Fibroblast of skin of left biceps (primary cell): ENCODE measurements around the gene ZDHHC14.
"Not testable (repeated sequence)": the region's sequence is repeated elsewhere in the genome, so short reads cannot be mapped to it uniquely, and the experiment has no call there.

ENCODE experiments used
- DNase-seq, 2 experiments: peaks; one replicate each; pipeline ENCODE4 v3.0.0-alpha.2; 2013; ENCODE audit warnings: low read depth in 2 of 2

The ZDHHC14 gene

GRCh38 chr6:157569543-157569942 is 188.6 kb downstream of the ZDHHC14 start:
- no peak for DNase-seq

GRCh38 chr6:157570104-157570503 is 189.1 kb downstream of the ZDHHC14 start:
- DNase-seq, result no peak

GRCh38 chr6:157570752-157571151 is 189.8 kb downstream of the ZDHHC14 start:
- no peak for DNase-seq

- no peak for DNase-seq
These were observed 190.3 kb downstream of the ZDHHC14 start for GRCh38 chr6:157571269-157571668.

- DNase-seq, result no peak
These were observed 191.0 kb downstream of the ZDHHC14 start for GRCh38 chr6:157571950-157572349.

GRCh38 chr6:157574851-157575424 is 193.9 kb downstream of the ZDHHC14 start:
- DNase-seq, result no peak

- DNase-seq, result no peak
These were observed 194.6 kb downstream of the ZDHHC14 start for GRCh38 chr6:157575436-157576145.

GRCh38 chr6:157576991-157577390 is 196.0 kb downstream of the ZDHHC14 start:
- not testable (repeated sequence) for DNase-seq

GRCh38 chr6:157578527-157578926 is 197.5 kb downstream of the ZDHHC14 start:
- not testable (repeated sequence) for DNase-seq

- DNase-seq, result no peak
These were observed 198.6 kb downstream of the ZDHHC14 start for GRCh38 chr6:157579467-157580031.

- DNase-seq, result no peak
These were observed 203.0 kb downstream of the ZDHHC14 start for GRCh38 chr6:157584036-157584435.

- no peak for DNase-seq
These were observed 204.5 kb downstream of the ZDHHC14 start for GRCh38 chr6:157585274-157586087.

GRCh38 chr6:157586088-157586414 is 205.1 kb downstream of the ZDHHC14 start:
- DNase-seq, result no peak

- DNase-seq, result no peak
These were observed 205.6 kb downstream of the ZDHHC14 start for GRCh38 chr6:157586476-157587126.

GRCh38 chr6:157587127-157587926 is 206.3 kb downstream of the ZDHHC14 start:
- no peak for DNase-seq

- not testable (repeated sequence) for DNase-seq
These were observed 209.7 kb downstream of the ZDHHC14 start for GRCh38 chr6:157590654-157591053.

GRCh38 chr6:157592541-157592940 is 211.6 kb downstream of the ZDHHC14 start:
- no peak for DNase-seq

GRCh38 chr6:157592980-157593379 is 212.0 kb downstream of the ZDHHC14 start:
- no peak for DNase-seq

- DNase-seq, result no peak
These were observed 212.6 kb downstream of the ZDHHC14 start for GRCh38 chr6:157593596-157593995.

- DNase-seq, result no peak
These were observed 213.3 kb downstream of the ZDHHC14 start for GRCh38 chr6:157594292-157594691.

GRCh38 chr6:157595768-157596167 is 214.8 kb downstream of the ZDHHC14 start:
- no peak for DNase-seq
